Ishikawa (cell line): Measurements from ENCODE around the gene EPS8L2.

Experiments
- CEBPB ChIP-seq: IDR thresholded peaks from 2 replicates; pipeline ENCODE4 v1.6.1; 2012
- CREB1 ChIP-seq: IDR thresholded peaks from 2 replicates; pipeline ENCODE4 v1.6.1; 2012; ENCODE audit warnings: low read depth
- EGR1 ChIP-seq: IDR thresholded peaks from 2 replicates; pipeline ENCODE4 v1.6.1; 2012
- EP300 ChIP-seq: IDR thresholded peaks from 2 replicates; pipeline ENCODE4 v1.6.1; 2012; ENCODE audit warnings: borderline replicate concordance
- FOXM1 ChIP-seq: IDR thresholded peaks from 2 replicates; pipeline ENCODE4 v1.6.1; 2012; ENCODE audit warnings: low read depth, borderline replicate concordance
- NFIC ChIP-seq: IDR thresholded peaks from 2 replicates; pipeline ENCODE4 v1.6.1; 2012
- RAD21 ChIP-seq: IDR thresholded peaks from 2 replicates; pipeline ENCODE4 v1.6.1; 2012; ENCODE audit warnings: low read depth
- TAF1 ChIP-seq: IDR thresholded peaks from 2 replicates; pipeline ENCODE4 v1.6.1; 2012; ENCODE audit warnings: low read depth, mild to moderate bottlenecking
- TCF12 ChIP-seq: IDR thresholded peaks from 2 replicates; pipeline ENCODE4 v1.6.1; 2012; ENCODE audit warnings: low read depth
- TEAD4 ChIP-seq: IDR thresholded peaks from 2 replicates; pipeline ENCODE4 v1.6.1; 2012
- YY1 ChIP-seq: IDR thresholded peaks from 2 replicates; pipeline ENCODE4 v1.6.1; 2012; ENCODE audit warnings: low read depth
- ZBTB7A ChIP-seq: IDR thresholded peaks from 2 replicates; pipeline ENCODE4 v1.6.1; 2012; ENCODE audit warnings: low read depth
- TF ChIP-seq, protein P1 (sequence below): IDR thresholded peaks from 2 replicates; pipeline ENCODE4 v1.6.1; 2012
- TF ChIP-seq, protein P2 (sequence below): IDR thresholded peaks from 2 replicates; pipeline ENCODE4 v1.6.1; 2012
- TF ChIP-seq, protein P3 (sequence below): IDR thresholded peaks from 2 replicates; pipeline ENCODE4 v1.6.1; 2012; ENCODE audit warnings: low read depth, mild to moderate bottlenecking

EPS8L2 gene

DNA sequence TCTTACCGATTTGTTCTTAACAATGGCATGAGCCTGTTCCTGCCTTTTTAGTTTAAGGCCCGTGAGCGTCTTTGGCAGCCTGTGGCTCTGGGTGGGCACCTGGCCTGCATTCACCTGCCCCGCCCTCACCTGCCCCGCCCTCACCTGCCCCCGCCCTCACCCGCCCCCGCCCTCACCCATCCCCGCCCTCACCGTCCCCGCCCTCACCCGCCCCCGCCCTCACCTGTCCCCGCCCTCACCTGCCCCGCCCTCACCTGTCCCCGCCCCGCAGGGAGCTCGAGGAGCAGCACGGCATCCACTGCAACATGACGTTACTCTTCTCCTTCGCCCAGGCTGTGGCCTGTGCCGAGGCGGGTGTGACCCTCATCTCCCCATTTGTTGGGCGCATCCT lies 57.0 kb downstream of the EPS8L2 start:
- TF ChIP-seq, protein P1, sequence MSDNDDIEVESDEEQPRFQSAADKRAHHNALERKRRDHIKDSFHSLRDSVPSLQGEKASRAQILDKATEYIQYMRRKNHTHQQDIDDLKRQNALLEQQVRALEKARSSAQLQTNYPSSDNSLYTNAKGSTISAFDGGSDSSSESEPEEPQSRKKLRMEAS = peak; percentile 27; the same call in 1 of the 2 replicates
- TF ChIP-seq FOXM1 (no peak), ZBTB7A (no peak), EP300 (no peak)

DNA sequence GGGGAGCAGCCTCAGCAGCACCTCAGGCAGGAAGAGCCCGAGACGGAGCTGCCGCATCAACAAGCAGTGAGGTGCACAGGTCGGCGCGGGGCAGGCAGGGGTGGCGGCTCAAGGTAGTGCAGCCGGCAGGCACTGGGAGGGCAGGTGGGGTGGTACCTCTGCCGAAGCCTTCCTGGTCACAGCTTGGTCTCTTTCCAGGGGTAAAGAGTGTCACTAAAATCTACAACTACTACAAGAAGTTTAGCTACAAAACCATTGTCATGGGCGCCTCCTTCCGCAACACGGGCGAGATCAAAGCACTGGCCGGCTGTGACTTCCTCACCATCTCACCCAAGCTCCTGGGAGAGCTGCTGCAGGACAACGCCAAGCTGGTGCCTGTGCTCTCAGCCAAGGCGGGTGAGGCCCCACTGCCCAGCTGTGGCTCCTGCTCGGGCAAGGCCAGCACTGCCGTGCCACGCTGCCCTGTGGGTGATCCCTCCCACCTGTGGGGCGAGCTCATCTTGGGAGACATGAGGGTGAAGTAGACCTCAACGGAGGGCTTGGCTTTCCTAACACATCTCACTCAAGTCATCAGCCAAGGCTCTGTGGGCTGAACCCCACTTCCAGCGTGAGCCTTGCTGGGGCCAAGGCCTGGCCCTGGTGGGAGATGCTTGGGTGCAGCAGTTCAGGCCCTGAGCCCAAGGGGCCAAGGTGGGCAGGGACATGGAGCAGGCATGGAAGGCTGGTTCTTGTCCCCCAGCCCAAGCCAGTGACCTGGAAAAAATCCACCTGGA lies 57.7 kb downstream of the EPS8L2 start:
- no peak for TF ChIP-seq TCF12
- no peak for TF ChIP-seq TAF1

DNA sequence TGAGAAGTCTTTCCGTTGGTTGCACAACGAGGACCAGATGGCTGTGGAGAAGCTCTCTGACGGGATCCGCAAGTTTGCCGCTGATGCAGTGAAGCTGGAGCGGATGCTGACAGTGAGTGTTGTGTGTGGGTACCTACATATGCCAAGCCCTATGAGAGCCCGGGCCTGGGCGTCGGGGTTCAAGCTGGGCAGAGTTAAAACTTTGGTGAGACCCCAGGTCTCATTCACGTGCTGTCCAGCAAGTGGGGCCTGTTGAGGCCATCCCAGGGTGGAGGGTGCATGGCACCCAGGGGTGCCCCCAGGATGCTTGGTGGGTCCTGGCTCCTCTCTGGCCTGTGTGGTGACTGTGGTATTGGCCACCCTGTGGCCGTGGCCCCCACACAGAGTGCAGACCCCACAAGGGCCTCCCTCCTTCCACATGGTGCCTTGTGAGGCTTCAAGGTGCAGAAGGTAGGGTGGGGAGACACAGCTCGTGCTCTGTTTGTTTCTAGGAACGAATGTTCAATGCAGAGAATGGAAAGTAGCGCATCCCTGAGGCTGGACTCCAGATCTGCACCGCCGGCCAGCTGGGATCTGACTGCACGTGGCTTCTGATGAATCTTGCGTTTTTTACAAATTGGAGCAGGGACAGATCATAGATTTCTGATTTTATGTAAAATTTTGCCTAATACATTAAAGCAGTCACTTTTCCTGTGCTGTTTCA lies 58.4 kb downstream of the EPS8L2 start:
- TF ChIP-seq RAD21 (no peak), TAF1 (no peak), TEAD4 (no peak), NFIC (no peak), CREB1 (no peak), TCF12 (no peak), YY1 (no peak), ZBTB7A (no peak), EGR1 (no peak), FOXM1 (no peak), EP300 (no peak), CEBPB (no peak)
- TF ChIP-seq, protein P2, sequence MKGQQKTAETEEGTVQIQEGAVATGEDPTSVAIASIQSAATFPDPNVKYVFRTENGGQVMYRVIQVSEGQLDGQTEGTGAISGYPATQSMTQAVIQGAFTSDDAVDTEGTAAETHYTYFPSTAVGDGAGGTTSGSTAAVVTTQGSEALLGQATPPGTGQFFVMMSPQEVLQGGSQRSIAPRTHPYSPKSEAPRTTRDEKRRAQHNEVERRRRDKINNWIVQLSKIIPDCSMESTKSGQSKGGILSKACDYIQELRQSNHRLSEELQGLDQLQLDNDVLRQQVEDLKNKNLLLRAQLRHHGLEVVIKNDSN = no peak
- TF ChIP-seq, protein P3, sequence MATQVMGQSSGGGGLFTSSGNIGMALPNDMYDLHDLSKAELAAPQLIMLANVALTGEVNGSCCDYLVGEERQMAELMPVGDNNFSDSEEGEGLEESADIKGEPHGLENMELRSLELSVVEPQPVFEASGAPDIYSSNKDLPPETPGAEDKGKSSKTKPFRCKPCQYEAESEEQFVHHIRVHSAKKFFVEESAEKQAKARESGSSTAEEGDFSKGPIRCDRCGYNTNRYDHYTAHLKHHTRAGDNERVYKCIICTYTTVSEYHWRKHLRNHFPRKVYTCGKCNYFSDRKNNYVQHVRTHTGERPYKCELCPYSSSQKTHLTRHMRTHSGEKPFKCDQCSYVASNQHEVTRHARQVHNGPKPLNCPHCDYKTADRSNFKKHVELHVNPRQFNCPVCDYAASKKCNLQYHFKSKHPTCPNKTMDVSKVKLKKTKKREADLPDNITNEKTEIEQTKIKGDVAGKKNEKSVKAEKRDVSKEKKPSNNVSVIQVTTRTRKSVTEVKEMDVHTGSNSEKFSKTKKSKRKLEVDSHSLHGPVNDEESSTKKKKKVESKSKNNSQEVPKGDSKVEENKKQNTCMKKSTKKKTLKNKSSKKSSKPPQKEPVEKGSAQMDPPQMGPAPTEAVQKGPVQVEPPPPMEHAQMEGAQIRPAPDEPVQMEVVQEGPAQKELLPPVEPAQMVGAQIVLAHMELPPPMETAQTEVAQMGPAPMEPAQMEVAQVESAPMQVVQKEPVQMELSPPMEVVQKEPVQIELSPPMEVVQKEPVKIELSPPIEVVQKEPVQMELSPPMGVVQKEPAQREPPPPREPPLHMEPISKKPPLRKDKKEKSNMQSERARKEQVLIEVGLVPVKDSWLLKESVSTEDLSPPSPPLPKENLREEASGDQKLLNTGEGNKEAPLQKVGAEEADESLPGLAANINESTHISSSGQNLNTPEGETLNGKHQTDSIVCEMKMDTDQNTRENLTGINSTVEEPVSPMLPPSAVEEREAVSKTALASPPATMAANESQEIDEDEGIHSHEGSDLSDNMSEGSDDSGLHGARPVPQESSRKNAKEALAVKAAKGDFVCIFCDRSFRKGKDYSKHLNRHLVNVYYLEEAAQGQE = no peak
- TF ChIP-seq, protein P1 = no peak

DNA sequence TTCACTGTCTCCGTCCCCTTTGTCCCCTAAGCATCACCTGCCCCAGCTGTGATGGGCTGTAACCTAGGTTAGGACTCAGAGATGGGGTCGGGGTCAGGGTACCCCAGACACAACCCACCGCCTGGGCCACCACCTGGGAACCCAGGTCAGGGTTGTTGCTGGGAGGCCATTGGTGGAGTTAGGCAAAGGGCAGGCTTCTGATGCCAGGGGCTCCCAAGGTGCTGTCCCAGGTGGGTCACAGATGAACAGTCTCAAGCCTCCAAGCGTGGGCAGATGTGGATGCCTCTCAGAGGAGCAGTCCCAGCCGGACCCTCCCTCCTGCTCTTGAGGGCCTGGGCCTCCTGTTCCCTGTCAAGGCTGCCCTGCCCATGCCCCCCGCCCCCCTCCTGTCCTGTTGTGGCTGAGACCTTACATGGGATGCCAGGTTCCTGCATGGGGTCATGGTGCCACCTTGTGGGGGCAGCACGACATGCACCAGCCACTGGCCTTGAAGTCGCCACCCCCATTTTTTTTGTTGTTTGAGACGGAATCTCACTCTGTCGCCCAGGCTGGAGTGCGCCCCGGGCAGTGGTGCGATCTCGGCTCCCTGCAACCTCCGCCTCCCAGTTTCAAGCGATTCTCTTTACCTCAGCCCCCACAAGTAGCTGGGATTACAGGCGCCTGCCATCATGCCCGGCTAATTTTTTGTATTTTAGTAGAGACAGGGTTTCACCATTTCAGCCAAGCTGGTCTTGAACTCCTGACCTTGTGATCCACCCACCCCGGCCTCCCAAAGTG lies 59.2 kb downstream of the EPS8L2 start:
- TF ChIP-seq TEAD4 (no peak), ZBTB7A (no peak), RAD21 (peak; percentile 60; the same call in 1 of the 2 replicates), TCF12 (no peak)

DNA sequence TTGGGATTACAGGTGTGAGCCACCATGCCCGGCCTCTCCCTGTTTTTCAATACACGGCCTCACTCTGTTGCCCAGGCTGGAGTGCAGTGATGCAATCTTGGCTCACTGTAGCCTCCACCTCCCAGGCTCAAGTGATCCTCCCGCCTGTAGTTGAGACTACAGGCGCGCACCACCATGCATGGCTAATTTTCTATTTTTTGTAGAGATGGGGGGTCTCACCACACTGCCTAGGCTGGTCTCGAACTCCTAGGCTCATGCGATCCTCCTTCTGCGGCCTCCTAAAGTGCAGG lies 59.7 kb downstream of the EPS8L2 start:
- TF ChIP-seq TAF1 (no peak), RAD21 (no peak), CEBPB (0 out of 2 replicates have a peak, but pooled peaks have one; percentile 32), YY1 (no peak), CREB1 (no peak)

DNA sequence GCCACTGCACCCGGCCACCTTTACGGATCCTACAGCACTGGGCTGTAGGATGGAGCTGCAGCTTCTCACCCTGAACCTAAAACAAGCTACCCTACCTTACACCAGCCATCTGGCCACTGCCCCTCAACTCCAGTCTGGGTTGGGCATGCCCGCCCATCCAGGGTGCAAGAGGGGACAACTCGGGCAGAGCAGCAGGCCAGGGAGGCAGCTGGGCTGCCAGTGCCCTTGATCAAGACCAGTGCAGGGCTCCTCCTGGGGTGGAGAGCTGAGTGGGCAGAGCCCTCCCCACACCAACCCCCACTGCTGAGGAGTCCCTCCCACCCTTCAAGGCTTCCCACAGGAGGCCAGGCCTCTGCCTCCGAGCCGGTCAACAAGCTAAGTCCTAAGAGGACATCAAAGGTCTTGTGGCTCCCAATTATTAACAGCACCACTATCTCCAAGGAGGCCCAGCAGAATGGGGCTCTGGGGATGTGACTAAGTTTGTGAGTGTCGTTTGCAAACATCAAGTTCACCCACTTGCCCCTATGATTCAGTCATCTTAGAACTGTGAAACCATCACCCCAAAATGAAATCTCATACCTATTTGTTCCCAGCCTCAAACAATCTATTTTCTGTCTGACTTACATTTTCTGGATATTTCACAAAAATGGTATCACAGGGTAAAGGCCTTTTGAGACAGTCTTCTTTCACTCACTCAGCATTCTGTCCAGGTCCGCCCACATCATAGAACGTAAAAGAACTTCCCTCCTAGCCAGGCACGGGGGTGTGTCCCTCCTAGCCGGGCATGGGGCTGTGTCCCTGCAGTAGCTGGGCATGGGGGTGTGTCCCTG lies 60.3 kb downstream of the EPS8L2 start:
- TF ChIP-seq, protein P3 = no peak
- TF ChIP-seq ZBTB7A (no peak), FOXM1 (no peak), CEBPB (no peak), NFIC (no peak), YY1 (no peak), TEAD4 (no peak), CREB1 (no peak), EP300 (no peak), TCF12 (no peak), EGR1 (no peak), RAD21 (no peak), TAF1 (no peak)
- TF ChIP-seq, protein P1 = no peak
- TF ChIP-seq, protein P2 = no peak
